GM12875 (cell line): ENCODE measurements around the gene PLAGL2.

ENCODE experiments used
- H3K4me3 ChIP-seq: one replicate; pipeline ENCODE4 v1.5.1; 2011; ENCODE audit warnings: low read depth, low read length, control low read depth
- CTCF ChIP-seq: IDR thresholded peaks from 2 replicates; pipeline ENCODE4 v1.5.1; 2011; ENCODE audit warnings: low read depth, mild to moderate bottlenecking, control low read depth, inconsistent platforms, low read length, moderate library complexity, borderline replicate concordance; ENCODE audit not compliant: insufficient read depth

The PLAGL2 gene

DNA sequence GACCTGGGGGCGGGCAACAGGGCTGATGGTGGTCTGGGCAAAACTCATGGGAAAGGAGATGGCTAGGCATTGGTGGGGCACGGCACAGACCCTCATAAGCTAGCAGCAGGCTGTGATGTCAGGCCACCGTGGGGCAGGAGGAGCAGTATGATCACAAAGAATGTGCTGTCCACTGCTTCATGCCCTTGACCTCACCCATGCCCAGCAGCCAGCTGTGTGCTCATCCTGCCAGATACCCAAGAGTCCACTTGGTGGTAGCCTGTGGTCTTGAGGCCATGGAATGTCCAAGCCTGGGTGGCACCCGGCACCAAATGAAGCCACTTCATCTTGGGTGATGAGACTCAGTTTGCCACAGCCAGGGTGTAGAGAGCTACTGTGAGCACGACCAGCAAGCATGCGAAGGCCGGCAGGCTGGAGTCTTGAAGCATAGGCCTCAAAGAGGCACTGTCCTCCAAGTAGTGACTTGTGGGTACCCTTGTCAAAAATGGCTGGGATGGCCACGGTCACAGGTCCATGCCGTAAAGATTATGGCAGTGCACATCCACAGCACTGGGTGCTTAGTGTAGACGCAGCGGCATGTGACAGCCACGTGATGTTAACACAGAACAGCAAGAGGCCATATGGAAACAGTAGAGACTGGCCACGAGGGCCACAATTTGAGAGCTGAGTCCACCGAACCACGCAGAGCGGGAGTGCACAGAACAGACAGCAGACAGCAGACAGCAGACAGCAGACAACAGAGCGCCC, 19.0 kb downstream of the PLAGL2 start:
- no peak for TF ChIP-seq CTCF
- H3K4me3 ChIP-seq = no peak overlapping the region

DNA sequence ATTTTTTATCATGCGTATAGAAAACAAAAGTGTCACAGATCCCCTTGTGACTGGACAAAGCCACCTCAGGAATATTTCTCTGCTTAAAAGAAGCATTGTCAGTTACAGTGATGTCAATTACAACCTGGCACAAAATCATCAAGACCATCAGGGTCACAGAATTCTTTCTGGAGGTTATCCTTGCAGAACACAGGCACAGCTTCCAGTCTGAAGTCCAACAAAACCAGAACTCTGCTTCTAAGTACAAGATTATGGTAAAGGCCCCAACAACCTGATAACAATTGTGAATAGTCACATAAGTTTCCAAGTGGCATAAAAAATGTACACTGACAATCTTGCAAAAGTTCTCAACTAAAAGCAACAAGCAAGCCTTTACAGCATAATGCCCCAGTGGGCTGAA, 21.0 kb downstream of the PLAGL2 start:
- H3K4me3 ChIP-seq = no peak overlapping the region
- no peak for TF ChIP-seq CTCF

- TF ChIP-seq CTCF = no peak
- no peak overlapping the region for H3K4me3 ChIP-seq
These were observed 22.5 kb downstream of the PLAGL2 start for GRCh38 chr20:32184961-32185603.

DNA sequence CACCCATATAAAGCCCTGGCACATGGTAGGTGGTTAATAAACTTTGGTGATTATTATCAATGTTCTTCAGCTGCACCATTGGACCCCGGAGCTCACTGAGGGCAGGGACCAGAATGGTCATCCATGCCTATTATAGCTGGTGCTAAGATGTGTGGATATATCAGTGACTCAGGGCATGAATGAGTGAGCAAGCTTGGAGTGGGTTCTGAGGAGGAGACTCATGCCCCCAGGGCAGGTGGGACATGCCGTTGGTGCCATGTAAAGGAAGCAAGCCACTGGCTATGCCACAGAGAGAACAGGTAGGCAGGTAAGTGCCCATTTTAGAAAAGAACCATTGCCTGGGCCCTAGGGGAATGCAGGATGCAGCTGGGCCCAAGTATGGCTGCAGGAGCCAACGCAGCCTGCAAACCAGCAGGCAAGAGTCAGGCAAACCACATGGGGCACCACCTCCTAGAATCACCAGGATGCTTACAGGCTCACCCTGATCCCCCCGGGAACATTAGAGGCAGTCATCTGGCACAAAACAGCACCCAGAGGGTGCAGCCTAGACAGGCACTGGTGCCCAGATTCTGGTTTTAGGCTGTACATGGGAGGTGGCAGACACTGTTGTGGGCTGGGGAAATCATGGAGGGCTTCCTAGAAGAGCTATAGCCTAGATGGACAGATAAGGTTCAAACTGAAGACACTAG, 23.5 kb downstream of the PLAGL2 start:
- no peak for TF ChIP-seq CTCF
- no peak overlapping the region for H3K4me3 ChIP-seq

DNA sequence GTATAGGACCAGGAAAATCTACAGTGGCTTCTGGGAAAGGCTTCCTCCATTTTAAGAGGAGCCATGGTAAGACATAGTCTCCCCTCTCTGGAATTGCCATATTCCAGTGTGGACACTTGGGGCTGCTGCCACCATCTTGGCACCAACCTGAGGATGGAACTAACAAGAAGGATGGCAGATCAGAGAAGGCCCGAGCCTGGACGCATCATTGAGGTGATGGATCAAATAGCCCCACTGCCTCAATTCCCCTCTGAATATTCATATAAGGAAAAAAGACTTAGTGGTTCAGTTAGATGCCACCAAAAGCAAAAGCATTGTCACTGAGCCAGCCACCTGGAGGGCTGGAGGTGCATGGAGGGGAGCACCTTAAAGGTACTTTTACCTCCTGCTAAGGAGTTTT, 25.9 kb downstream of the PLAGL2 start:
- TF ChIP-seq CTCF = no peak
- no peak overlapping the region for H3K4me3 ChIP-seq

- TF ChIP-seq CTCF = no peak
- no peak overlapping the region for H3K4me3 ChIP-seq
These were observed 27.6 kb downstream of the PLAGL2 start for GRCh38 chr20:32179934-32180333.
